Neural cell (in vitro differentiated cells): ENCODE measurements around the gene THADA.

Experiments used
- EP300 ChIP-seq: fragments of 450-650 bp; conservative IDR thresholded peaks from 2 replicates; pipeline ENCODE4 v1.6.1; 2014; ENCODE audit warnings: antibody characterized with exemption, mild to moderate bottlenecking, moderate library complexity; ENCODE audit not compliant: poor library complexity, severe bottlenecking
- EZH2 ChIP-seq: fragments of 200-600, 300-800 bp; shearing (Covaris generic), sonication (generic); IDR thresholded peaks from 2 replicates; pipeline ENCODE4 v1.6.1; 2014; ENCODE audit warnings: antibody characterized with exemption, low read length, borderline replicate concordance, mild to moderate bottlenecking; ENCODE audit not compliant: insufficient read depth, poor library complexity, severe bottlenecking
- POLR2AphosphoS5 ChIP-seq: IDR thresholded peaks from 2 replicates; pipeline ENCODE4 v1.6.1; 2012
- RAD21 ChIP-seq: fragments of 450-650 bp; conservative IDR thresholded peaks from 2 replicates; pipeline ENCODE4 v1.6.1; 2014; ENCODE audit warnings: antibody characterized with exemption, mild to moderate bottlenecking, moderate library complexity
- SMC3 ChIP-seq: fragments of 450-650 bp; conservative IDR thresholded peaks from 2 replicates; pipeline ENCODE4 v1.6.1; 2014; ENCODE audit warnings: antibody characterized with exemption, mild to moderate bottlenecking, moderate library complexity; ENCODE audit not compliant: poor library complexity
- TF ChIP-seq, protein P1 (sequence below): fragments of 450-650 bp; IDR thresholded peaks from 2 replicates; pipeline ENCODE4 v1.5.1; 2014; ENCODE audit warnings: antibody characterized with exemption, mild to moderate bottlenecking, moderate library complexity; ENCODE audit not compliant: poor library complexity, severe bottlenecking
- TF ChIP-seq, protein P2 (sequence below): IDR thresholded peaks from 2 replicates; pipeline ENCODE4 v1.6.1; 2012; ENCODE audit warnings: borderline replicate concordance

DNA sequence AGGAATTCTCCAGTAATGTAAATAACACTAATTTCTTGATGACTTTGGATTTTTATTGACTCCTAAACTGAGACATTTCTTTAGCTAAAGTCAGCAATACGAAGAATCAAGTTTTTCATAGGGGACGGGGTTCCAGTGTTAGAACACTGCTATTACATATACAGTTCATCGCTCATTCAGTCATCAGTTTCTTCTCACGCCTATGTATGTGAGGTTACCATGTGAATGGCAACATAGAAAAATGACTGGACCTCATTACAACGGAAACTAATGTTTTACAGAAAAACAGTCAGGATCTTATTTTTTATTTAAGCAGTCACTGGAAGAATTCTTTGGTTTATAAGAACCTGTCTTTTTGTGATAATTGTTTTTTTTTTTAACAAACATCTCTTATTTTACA lies 56.4 kb downstream of the THADA start:
- TF ChIP-seq, protein P1, sequence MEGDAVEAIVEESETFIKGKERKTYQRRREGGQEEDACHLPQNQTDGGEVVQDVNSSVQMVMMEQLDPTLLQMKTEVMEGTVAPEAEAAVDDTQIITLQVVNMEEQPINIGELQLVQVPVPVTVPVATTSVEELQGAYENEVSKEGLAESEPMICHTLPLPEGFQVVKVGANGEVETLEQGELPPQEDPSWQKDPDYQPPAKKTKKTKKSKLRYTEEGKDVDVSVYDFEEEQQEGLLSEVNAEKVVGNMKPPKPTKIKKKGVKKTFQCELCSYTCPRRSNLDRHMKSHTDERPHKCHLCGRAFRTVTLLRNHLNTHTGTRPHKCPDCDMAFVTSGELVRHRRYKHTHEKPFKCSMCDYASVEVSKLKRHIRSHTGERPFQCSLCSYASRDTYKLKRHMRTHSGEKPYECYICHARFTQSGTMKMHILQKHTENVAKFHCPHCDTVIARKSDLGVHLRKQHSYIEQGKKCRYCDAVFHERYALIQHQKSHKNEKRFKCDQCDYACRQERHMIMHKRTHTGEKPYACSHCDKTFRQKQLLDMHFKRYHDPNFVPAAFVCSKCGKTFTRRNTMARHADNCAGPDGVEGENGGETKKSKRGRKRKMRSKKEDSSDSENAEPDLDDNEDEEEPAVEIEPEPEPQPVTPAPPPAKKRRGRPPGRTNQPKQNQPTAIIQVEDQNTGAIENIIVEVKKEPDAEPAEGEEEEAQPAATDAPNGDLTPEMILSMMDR, result no peak
- TF ChIP-seq RAD21 (no peak), EZH2 (no peak), EP300 (no peak), POLR2AphosphoS5 (no peak), SMC3 (no peak)
- TF ChIP-seq, protein P2, sequence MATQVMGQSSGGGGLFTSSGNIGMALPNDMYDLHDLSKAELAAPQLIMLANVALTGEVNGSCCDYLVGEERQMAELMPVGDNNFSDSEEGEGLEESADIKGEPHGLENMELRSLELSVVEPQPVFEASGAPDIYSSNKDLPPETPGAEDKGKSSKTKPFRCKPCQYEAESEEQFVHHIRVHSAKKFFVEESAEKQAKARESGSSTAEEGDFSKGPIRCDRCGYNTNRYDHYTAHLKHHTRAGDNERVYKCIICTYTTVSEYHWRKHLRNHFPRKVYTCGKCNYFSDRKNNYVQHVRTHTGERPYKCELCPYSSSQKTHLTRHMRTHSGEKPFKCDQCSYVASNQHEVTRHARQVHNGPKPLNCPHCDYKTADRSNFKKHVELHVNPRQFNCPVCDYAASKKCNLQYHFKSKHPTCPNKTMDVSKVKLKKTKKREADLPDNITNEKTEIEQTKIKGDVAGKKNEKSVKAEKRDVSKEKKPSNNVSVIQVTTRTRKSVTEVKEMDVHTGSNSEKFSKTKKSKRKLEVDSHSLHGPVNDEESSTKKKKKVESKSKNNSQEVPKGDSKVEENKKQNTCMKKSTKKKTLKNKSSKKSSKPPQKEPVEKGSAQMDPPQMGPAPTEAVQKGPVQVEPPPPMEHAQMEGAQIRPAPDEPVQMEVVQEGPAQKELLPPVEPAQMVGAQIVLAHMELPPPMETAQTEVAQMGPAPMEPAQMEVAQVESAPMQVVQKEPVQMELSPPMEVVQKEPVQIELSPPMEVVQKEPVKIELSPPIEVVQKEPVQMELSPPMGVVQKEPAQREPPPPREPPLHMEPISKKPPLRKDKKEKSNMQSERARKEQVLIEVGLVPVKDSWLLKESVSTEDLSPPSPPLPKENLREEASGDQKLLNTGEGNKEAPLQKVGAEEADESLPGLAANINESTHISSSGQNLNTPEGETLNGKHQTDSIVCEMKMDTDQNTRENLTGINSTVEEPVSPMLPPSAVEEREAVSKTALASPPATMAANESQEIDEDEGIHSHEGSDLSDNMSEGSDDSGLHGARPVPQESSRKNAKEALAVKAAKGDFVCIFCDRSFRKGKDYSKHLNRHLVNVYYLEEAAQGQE, result no peak
